ENCODE results near the gene MYOZ3.

The MYOZ3 gene

DNA sequence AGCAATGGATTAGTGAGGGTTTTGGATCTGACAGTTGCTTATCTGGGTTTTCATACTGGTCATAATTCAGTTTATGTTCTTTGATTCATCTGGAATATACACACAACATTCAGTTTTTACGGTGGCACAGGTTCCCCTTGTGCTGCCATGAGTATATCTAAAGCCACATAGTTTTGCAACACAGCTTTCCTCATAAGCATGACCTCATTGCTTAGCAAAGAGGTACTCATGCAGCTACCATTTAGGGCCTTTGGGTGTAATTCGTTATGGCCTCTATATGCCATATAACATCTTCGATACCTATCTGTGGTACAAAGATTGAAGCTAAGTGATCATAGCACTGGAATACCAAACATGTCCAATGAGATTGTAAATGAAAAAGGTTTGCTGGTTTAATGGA is 42.7 kb downstream of the MYOZ3 start:
- no peak for DNase-seq

DNA sequence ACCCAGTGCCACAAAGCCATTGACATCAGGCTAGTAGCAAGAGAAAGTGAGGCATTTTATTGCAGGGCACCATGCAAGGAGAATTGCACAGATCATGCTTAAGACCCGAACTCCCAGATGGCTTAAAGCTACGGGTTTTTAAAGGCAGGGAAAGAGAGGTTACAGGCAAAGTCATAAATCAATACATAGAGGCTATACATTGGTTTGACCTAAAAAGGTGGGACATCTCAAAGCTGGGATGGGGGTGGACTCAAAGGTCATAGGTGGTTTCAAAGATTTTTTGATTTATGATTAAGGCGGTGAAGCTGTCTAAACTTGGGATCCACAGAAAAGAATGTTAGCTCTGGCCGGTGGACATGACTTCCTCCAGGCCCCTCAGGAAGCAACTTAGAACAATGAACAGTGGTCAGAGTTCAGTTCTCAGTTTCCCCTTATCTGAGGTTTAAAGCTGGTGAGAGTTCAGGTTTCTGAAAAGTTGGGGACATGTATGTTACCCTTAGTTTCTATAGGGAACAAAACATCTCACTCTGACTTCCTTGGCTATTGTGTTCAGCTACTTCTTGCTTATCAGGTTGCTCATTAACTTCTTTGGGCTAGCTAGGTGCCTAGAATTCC is 45.8 kb downstream of the MYOZ3 start:
- no peak for DNase-seq

DNA sequence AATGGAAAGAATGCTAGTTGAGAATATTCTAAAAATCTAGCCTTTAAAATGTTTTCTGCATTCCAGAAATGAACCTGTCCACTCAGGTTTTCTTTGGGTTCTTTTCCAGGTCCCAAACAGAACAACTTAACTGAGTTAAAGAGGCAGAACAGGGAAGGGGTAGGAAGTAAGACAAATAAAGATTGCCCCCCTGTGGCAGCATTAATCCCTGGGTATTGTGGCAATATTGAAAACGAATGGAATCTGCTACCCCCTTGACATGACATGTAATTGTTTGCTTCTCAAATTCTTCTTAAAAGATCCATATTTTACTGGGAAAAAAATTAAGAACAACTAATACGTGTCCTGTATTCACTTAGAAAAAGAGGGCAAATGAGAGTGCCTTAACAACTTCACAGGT is 49.1 kb downstream of the MYOZ3 start:
- no peak for DNase-seq

DNA sequence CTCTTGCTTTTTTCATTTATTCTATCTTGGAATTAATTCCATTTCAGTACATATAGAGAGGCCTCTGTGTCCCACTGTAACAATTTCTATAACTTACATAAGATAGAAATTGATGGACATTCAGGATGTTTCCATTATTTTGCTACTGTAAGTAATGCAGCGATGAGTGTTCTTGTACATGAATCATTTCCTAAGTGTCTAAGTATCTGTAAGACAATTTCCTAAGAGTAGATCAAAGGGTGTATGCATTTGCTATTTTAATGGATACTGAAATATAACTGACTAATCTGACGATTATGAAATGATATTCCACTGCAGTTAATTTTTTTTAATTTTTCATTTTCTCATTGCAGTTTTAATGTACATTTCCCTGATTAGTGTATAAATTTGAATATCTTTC is 62.8 kb downstream of the MYOZ3 start:
- no peak for DNase-seq
